ENCODE data around the gene SRP9. TPM values are rescaled to one million over a fixed set of nuclear protein-coding genes. Genes with fewer than 3 reads are reported as not detected.
A peak's percentile ranks its signal among the peaks of the same experiment; 100 is the strongest.
"Not testable (repeated sequence)": the region's sequence is repeated elsewhere in the genome, so short reads cannot be mapped to it uniquely, and the experiment has no call there.

SRP9 gene
- polyA plus RNA-seq, 1 of the 3 experiments (the other 2 are of a cell fraction) = 156 TPM

DNA sequence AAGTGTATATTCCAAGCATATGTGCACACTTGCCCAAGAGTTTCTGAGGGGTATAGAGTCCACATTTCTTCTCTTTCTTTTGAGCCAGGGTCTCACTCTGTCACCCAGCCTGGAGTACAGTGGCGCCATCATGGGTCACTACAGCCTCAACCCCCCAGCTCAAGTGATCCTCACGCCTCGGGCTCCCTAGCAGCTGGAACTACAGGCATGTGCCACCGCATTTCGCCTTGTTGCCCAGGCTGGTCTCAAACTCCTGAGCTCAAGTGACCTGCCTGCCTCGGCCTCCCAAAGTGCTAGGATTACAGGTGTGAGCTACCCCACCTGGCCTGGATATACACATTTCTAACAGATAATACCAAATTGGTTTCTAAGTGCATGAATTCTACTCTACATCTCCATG, 17.1 kb upstream of the SRP9 start:
- Histone ChIP-seq H3K79me2 (ENCODE audit: insufficient read depth) (no peaks in the 10 kb centered on the region), H3K4me1 (ENCODE audit: control insufficient read depth in 1 of 2, insufficient read depth in 2 of 2, low read depth in 1 of 2, low read length in 1 of 2) (peaks cover 23 to 29% of the 10 kb centered on the region in 2 experiments), H3K9me3 (no peaks in the 10 kb centered on the region), H3K4me2 (no peak overlapping the region), H2AFZ (ENCODE audit: low read depth) (no peak overlapping the region), H3K27ac (ENCODE audit: low read depth in 2 of 2, low read length in 1 of 2) (no peak overlapping the region), H3K27me3 (ENCODE audit: insufficient read depth) (no peaks in the 10 kb centered on the region), H3K9ac (no peak overlapping the region), H3K36me3 (replicated peaks in 1 of 2; ENCODE audit: control insufficient read depth in 1 of 2, insufficient read depth in 2 of 2, low read length in 1 of 2) (no peaks in the 10 kb centered on the region), H3K4me3 (ENCODE audit: low read depth in 2 of 2, low read length in 1 of 2) (no peak overlapping the region), H3F3A (replicated peaks; ENCODE audit: insufficient read depth) (peaks cover 27% of the 10 kb centered on the region), H3K9me2 (no peaks in the 10 kb centered on the region), H4K20me1 (ENCODE audit: insufficient read depth) (no peaks in the 10 kb centered on the region)
- WGBS (ENCODE audit: low lambda C conversion rate) = 100% methylated on average over 6 of the region's 6 CpGs
- CTCF ChIA-PET = interaction anchor here (0.7 to 4.7 kb wide), 5 partner anchors 9 to 226 kb away, joined by 3 to 33 read pairs (median 4); partner anchors contain the start of gene SRP9
- DNase-seq = no peak
- no peak for TF ChIP-seq EP300 (IDR thresholded peaks at IDR 0.05; ENCODE audit: borderline replicate concordance in 1 of 2, low read depth in 1 of 2, low read length in 1 of 2)
- TF ChIP-seq, protein P1, sequence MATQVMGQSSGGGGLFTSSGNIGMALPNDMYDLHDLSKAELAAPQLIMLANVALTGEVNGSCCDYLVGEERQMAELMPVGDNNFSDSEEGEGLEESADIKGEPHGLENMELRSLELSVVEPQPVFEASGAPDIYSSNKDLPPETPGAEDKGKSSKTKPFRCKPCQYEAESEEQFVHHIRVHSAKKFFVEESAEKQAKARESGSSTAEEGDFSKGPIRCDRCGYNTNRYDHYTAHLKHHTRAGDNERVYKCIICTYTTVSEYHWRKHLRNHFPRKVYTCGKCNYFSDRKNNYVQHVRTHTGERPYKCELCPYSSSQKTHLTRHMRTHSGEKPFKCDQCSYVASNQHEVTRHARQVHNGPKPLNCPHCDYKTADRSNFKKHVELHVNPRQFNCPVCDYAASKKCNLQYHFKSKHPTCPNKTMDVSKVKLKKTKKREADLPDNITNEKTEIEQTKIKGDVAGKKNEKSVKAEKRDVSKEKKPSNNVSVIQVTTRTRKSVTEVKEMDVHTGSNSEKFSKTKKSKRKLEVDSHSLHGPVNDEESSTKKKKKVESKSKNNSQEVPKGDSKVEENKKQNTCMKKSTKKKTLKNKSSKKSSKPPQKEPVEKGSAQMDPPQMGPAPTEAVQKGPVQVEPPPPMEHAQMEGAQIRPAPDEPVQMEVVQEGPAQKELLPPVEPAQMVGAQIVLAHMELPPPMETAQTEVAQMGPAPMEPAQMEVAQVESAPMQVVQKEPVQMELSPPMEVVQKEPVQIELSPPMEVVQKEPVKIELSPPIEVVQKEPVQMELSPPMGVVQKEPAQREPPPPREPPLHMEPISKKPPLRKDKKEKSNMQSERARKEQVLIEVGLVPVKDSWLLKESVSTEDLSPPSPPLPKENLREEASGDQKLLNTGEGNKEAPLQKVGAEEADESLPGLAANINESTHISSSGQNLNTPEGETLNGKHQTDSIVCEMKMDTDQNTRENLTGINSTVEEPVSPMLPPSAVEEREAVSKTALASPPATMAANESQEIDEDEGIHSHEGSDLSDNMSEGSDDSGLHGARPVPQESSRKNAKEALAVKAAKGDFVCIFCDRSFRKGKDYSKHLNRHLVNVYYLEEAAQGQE (IDR thresholded peaks at IDR 0.05; ENCODE audit: low read depth, low read length) = no peak
- no peak for TF ChIP-seq ELF1 (IDR thresholded peaks at IDR 0.05)
- no peak for TF ChIP-seq USF1 (IDR thresholded peaks at IDR 0.05; ENCODE audit: borderline replicate concordance, low read depth)
- TF ChIP-seq JUND (IDR thresholded peaks at IDR 0.05) = no peak
- TF ChIP-seq, protein P2, sequence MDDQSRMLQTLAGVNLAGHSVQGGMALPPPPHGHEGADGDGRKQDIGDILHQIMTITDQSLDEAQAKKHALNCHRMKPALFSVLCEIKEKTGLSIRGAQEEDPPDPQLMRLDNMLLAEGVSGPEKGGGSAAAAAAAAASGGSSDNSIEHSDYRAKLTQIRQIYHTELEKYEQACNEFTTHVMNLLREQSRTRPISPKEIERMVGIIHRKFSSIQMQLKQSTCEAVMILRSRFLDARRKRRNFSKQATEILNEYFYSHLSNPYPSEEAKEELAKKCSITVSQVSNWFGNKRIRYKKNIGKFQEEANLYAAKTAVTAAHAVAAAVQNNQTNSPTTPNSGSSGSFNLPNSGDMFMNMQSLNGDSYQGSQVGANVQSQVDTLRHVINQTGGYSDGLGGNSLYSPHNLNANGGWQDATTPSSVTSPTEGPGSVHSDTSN (IDR thresholded peaks at IDR 0.05) = no peak
- no peak for TF ChIP-seq RAD21 (IDR thresholded peaks at IDR 0.05; ENCODE audit: low read length)
- TF ChIP-seq TAF1 (IDR thresholded peaks at IDR 0.05; ENCODE audit: borderline replicate concordance, low read depth, low read length) = no peak
- no peak for TF ChIP-seq GATA2 (CRISPR knock-in tag; IDR thresholded peaks at IDR 0.05)
- no peak for TF ChIP-seq TEAD4 (IDR thresholded peaks at IDR 0.05; ENCODE audit: borderline replicate concordance, insufficient read depth)
- no peak for TF ChIP-seq MEF2A (IDR thresholded peaks at IDR 0.05; ENCODE audit: borderline replicate concordance, low read depth)
- POLR2A ChIA-PET = no interaction called here

- peaks cover 23 to 26% of the 10 kb centered on the region in 2 experiments for H3K4me1 ChIP-seq (ENCODE audit: control insufficient read depth in 1 of 2, insufficient read depth in 2 of 2, low read depth in 1 of 2, low read length in 1 of 2)
- H3K36me3 ChIP-seq (replicated peaks in 1 of 2; ENCODE audit: control insufficient read depth in 1 of 2, insufficient read depth in 2 of 2, low read length in 1 of 2); H3K9me2 ChIP-seq; H3K79me2 ChIP-seq (ENCODE audit: insufficient read depth); H3K4me2 ChIP-seq; POLR2A ChIA-PET; H4K20me1 ChIP-seq (ENCODE audit: insufficient read depth); H3K4me3 ChIP-seq (ENCODE audit: low read depth in 2 of 2, low read length in 1 of 2); H3K27me3 ChIP-seq (ENCODE audit: insufficient read depth); H3K9ac ChIP-seq; H3K9me3 ChIP-seq; DNase-seq; H2AFZ ChIP-seq (ENCODE audit: low read depth): not testable (repeated sequence)
- peak overlapping the region; percentile 78 to 93; a peak in 3 of 4 replicates for H3K27ac ChIP-seq (ENCODE audit: low read depth in 2 of 2, low read length in 1 of 2)
- peaks cover 33% of the 10 kb centered on the region for H3F3A ChIP-seq (replicated peaks; ENCODE audit: insufficient read depth)
- CTCF ChIA-PET = interaction anchor here (4.7 to 18.9 kb wide), 2 partner anchors 11 to 281 kb away, joined by 33 to 473 read pairs; no protein-coding TSS in a partner anchor
- TF ChIP-seq FOSL2 (IDR thresholded peaks at IDR 0.05; ENCODE audit: borderline replicate concordance, low read depth) (0 out of 2 replicates have a peak, but pooled peaks have one; percentile 2), TCF12 (IDR thresholded peaks at IDR 0.05) (0 out of 2 replicates have a peak, but pooled peaks have one; percentile 10)
- WGBS (ENCODE audit: low lambda C conversion rate) = 75% methylated on average over 6 of the region's 6 CpGs
Measured at GRCh38 chr1:225761395-225761794, 16.2 kb upstream of the SRP9 start.

Data from SK-N-SH (cell line).